Panc1 (cell line): ENCODE data around the gene CTAGE15.
"Not testable (repeated sequence)": the region's sequence is repeated elsewhere in the genome, so short reads cannot be mapped to it uniquely, and the experiment has no call there.

Source experiments
- SIN3A ChIP-seq: IDR thresholded peaks from 2 replicates; pipeline ENCODE4 v1.6.1; 2012; ENCODE audit warnings: low read depth, mild to moderate bottlenecking, low read length, moderate library complexity, borderline replicate concordance; ENCODE audit not compliant: insufficient read depth
- TF ChIP-seq, protein P1 (sequence below): fragments of 450-650 bp; IDR thresholded peaks from 2 replicates; pipeline ENCODE4 v1.5.1; 2017; ENCODE audit warnings: mild to moderate bottlenecking
- TF ChIP-seq, protein P2 (sequence below), 2 experiments: IDR thresholded peaks; 2 replicates each; pipeline ENCODE4 v1.6.1; 2011 to 2012; ENCODE audit warnings: low read depth in 2 of 2, control low read depth in 1 of 2, low read length in 1 of 2, mild to moderate bottlenecking in 1 of 2, moderate library complexity in 1 of 2; ENCODE audit not compliant: insufficient read depth in 1 of 2

DNA sequence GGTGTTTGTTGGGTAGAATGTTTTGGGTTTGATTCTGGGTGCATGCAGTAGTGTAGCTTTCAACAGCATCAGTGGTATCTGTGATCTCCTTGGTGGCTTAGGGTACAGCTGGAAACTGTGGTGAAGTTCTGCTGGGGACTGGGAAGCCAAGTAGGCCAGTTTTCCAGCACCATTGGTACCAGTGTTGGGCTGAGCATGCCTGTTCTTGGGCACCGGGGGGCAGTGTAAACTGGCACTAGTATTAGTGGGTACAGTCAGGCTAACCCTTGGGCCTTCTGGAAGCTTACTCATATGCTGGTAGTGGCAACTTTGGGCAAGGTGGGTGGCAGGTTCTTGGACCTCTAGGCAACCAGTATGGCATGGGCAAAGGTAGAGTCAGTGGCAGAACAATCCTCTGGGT lies 15.6 kb upstream of the CTAGE15 start:
- TF ChIP-seq, protein P1, sequence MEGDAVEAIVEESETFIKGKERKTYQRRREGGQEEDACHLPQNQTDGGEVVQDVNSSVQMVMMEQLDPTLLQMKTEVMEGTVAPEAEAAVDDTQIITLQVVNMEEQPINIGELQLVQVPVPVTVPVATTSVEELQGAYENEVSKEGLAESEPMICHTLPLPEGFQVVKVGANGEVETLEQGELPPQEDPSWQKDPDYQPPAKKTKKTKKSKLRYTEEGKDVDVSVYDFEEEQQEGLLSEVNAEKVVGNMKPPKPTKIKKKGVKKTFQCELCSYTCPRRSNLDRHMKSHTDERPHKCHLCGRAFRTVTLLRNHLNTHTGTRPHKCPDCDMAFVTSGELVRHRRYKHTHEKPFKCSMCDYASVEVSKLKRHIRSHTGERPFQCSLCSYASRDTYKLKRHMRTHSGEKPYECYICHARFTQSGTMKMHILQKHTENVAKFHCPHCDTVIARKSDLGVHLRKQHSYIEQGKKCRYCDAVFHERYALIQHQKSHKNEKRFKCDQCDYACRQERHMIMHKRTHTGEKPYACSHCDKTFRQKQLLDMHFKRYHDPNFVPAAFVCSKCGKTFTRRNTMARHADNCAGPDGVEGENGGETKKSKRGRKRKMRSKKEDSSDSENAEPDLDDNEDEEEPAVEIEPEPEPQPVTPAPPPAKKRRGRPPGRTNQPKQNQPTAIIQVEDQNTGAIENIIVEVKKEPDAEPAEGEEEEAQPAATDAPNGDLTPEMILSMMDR, result not testable (repeated sequence)
- not testable (repeated sequence) for TF ChIP-seq SIN3A
- TF ChIP-seq, protein P2, sequence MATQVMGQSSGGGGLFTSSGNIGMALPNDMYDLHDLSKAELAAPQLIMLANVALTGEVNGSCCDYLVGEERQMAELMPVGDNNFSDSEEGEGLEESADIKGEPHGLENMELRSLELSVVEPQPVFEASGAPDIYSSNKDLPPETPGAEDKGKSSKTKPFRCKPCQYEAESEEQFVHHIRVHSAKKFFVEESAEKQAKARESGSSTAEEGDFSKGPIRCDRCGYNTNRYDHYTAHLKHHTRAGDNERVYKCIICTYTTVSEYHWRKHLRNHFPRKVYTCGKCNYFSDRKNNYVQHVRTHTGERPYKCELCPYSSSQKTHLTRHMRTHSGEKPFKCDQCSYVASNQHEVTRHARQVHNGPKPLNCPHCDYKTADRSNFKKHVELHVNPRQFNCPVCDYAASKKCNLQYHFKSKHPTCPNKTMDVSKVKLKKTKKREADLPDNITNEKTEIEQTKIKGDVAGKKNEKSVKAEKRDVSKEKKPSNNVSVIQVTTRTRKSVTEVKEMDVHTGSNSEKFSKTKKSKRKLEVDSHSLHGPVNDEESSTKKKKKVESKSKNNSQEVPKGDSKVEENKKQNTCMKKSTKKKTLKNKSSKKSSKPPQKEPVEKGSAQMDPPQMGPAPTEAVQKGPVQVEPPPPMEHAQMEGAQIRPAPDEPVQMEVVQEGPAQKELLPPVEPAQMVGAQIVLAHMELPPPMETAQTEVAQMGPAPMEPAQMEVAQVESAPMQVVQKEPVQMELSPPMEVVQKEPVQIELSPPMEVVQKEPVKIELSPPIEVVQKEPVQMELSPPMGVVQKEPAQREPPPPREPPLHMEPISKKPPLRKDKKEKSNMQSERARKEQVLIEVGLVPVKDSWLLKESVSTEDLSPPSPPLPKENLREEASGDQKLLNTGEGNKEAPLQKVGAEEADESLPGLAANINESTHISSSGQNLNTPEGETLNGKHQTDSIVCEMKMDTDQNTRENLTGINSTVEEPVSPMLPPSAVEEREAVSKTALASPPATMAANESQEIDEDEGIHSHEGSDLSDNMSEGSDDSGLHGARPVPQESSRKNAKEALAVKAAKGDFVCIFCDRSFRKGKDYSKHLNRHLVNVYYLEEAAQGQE (IDR thresholded peaks at IDR 0.05; ENCODE audit: insufficient read depth in 1 of 2, low read depth in 2 of 2, low read length in 1 of 2), result not testable (repeated sequence)
